ENCODE results near the gene ABHD15.

The ABHD15 gene

GRCh38 chr17:29579866-29580771, 13.3 kb upstream of the ABHD15 start:
- peak overlapping the region; percentile 70 for H3K27ac Mint-ChIP-seq
- H3K4me3 Mint-ChIP-seq: no peak overlapping the region
- H3K36me3 Mint-ChIP-seq (ENCODE audit: low read depth): peaks cover 25% of the 10 kb centered on the region
- peaks cover 19% of the 10 kb centered on the region for H3K4me1 Mint-ChIP-seq (ENCODE audit: low read depth)
- no peaks in the 10 kb centered on the region for H3K9me3 Mint-ChIP-seq
- no peaks in the 10 kb centered on the region for H3K27me3 Mint-ChIP-seq (ENCODE audit: low read depth)

GRCh38 chr17:29578626-29579485, 12.0 kb upstream of the ABHD15 start:
- peaks cover 27% of the 10 kb centered on the region for H3K36me3 Mint-ChIP-seq (ENCODE audit: low read depth)
- H3K4me3 Mint-ChIP-seq: no peak overlapping the region
- no peaks in the 10 kb centered on the region for H3K9me3 Mint-ChIP-seq
- H3K4me1 Mint-ChIP-seq (ENCODE audit: low read depth): peaks cover 11% of the 10 kb centered on the region
- H3K27me3 Mint-ChIP-seq (ENCODE audit: low read depth): no peaks in the 10 kb centered on the region
- no peak overlapping the region for H3K27ac Mint-ChIP-seq

- Mint-ChIP-seq H3K36me3 (ENCODE audit: low read depth) (peaks cover 32% of the 10 kb centered on the region), H3K9me3 (no peaks in the 10 kb centered on the region), H3K27ac (no peak overlapping the region)
These were observed 10.8 kb upstream of the ABHD15 start for GRCh38 chr17:29577385-29578211.

GRCh38 chr17:29577001-29577370, 10.1 kb upstream of the ABHD15 start:
- Mint-ChIP-seq H3K4me3 (no peak overlapping the region), H3K4me1 (ENCODE audit: low read depth) (peaks cover 8% of the 10 kb centered on the region), H3K36me3 (ENCODE audit: low read depth) (peaks cover 28% of the 10 kb centered on the region), H3K9me3 (no peaks in the 10 kb centered on the region), H3K27me3 (ENCODE audit: low read depth) (no peaks in the 10 kb centered on the region), H3K27ac (no peak overlapping the region)

More at GRCh38 chr17:29577385-29578211, 10.8 kb upstream of the ABHD15 start:
- no peak overlapping the region for H3K4me3 Mint-ChIP-seq
- peaks cover 11% of the 10 kb centered on the region for H3K4me1 Mint-ChIP-seq (ENCODE audit: low read depth)
- H3K27me3 Mint-ChIP-seq (ENCODE audit: low read depth): no peaks in the 10 kb centered on the region

GRCh38 chr17:29576214-29577000, 9.6 kb upstream of the ABHD15 start:
- no peaks in the 10 kb centered on the region for H3K27me3 Mint-ChIP-seq (ENCODE audit: low read depth)
- H3K4me3 Mint-ChIP-seq: no peak overlapping the region
- peaks cover 8% of the 10 kb centered on the region for H3K4me1 Mint-ChIP-seq (ENCODE audit: low read depth)
- H3K27ac Mint-ChIP-seq: no peak overlapping the region
- H3K36me3 Mint-ChIP-seq (ENCODE audit: low read depth): peaks cover 27% of the 10 kb centered on the region
- H3K9me3 Mint-ChIP-seq: no peaks in the 10 kb centered on the region

GRCh38 chr17:29575511-29576213, 8.8 kb upstream of the ABHD15 start:
- H3K27me3 Mint-ChIP-seq (ENCODE audit: low read depth): no peaks in the 10 kb centered on the region
- H3K4me3 Mint-ChIP-seq: no peak overlapping the region
- peaks cover 8% of the 10 kb centered on the region for H3K4me1 Mint-ChIP-seq (ENCODE audit: low read depth)
- peaks cover 30% of the 10 kb centered on the region for H3K36me3 Mint-ChIP-seq (ENCODE audit: low read depth)
- no peaks in the 10 kb centered on the region for H3K9me3 Mint-ChIP-seq
- no peak overlapping the region for H3K27ac Mint-ChIP-seq

- Mint-ChIP-seq H3K9me3 (no peaks in the 10 kb centered on the region), H3K27me3 (ENCODE audit: low read depth) (no peaks in the 10 kb centered on the region), H3K36me3 (ENCODE audit: low read depth) (peaks cover 28% of the 10 kb centered on the region), H3K4me3 (no peak overlapping the region), H3K27ac (no peak overlapping the region), H3K4me1 (ENCODE audit: low read depth) (peaks cover 4% of the 10 kb centered on the region)
These were observed 8.1 kb upstream of the ABHD15 start for GRCh38 chr17:29574732-29575510.

GRCh38 chr17:29573871-29574731, 7.3 kb upstream of the ABHD15 start:
- peaks cover 8% of the 10 kb centered on the region for H3K4me1 Mint-ChIP-seq (ENCODE audit: low read depth)
- no peak overlapping the region for H3K4me3 Mint-ChIP-seq
- H3K36me3 Mint-ChIP-seq (ENCODE audit: low read depth): peaks cover 24% of the 10 kb centered on the region
- H3K27me3 Mint-ChIP-seq (ENCODE audit: low read depth): no peaks in the 10 kb centered on the region
- peak overlapping the region; percentile 31 for H3K27ac Mint-ChIP-seq
- H3K9me3 Mint-ChIP-seq: no peaks in the 10 kb centered on the region

- no peaks in the 10 kb centered on the region for H3K9me3 Mint-ChIP-seq
- peaks cover 24% of the 10 kb centered on the region for H3K36me3 Mint-ChIP-seq (ENCODE audit: low read depth)
- H3K27ac Mint-ChIP-seq: no peak overlapping the region
- peaks cover 10% of the 10 kb centered on the region for H3K4me1 Mint-ChIP-seq (ENCODE audit: low read depth)
- H3K27me3 Mint-ChIP-seq (ENCODE audit: low read depth): no peaks in the 10 kb centered on the region
- H3K4me3 Mint-ChIP-seq: no peak overlapping the region
These were observed 6.7 kb upstream of the ABHD15 start for GRCh38 chr17:29573558-29573869.

GRCh38 chr17:29572691-29573557, 6.1 kb upstream of the ABHD15 start:
- peaks cover 13% of the 10 kb centered on the region for H3K4me1 Mint-ChIP-seq (ENCODE audit: low read depth)
- H3K27ac Mint-ChIP-seq: no peak overlapping the region
- H3K36me3 Mint-ChIP-seq (ENCODE audit: low read depth): peaks cover 20% of the 10 kb centered on the region
- no peaks in the 10 kb centered on the region for H3K27me3 Mint-ChIP-seq (ENCODE audit: low read depth)
- no peak overlapping the region for H3K4me3 Mint-ChIP-seq
- H3K9me3 Mint-ChIP-seq: no peaks in the 10 kb centered on the region

GRCh38 chr17:29571883-29572681, 5.2 kb upstream of the ABHD15 start:
- no peak overlapping the region for H3K4me3 Mint-ChIP-seq
- no peaks in the 10 kb centered on the region for H3K27me3 Mint-ChIP-seq (ENCODE audit: low read depth)
- H3K36me3 Mint-ChIP-seq (ENCODE audit: low read depth): peaks cover 16% of the 10 kb centered on the region
- H3K27ac Mint-ChIP-seq: no peak overlapping the region
- no peaks in the 10 kb centered on the region for H3K9me3 Mint-ChIP-seq
- H3K4me1 Mint-ChIP-seq (ENCODE audit: low read depth): peaks cover 13% of the 10 kb centered on the region
